HG03280 (cell line): ENCODE measurements around the gene KLHL17.

Experiments
- ATAC-seq: cut with Tn5 transposase; IDR thresholded peaks from one replicate; pipeline ENCODE4 v1.9.1; 2021; ENCODE audit warnings: mild to moderate bottlenecking, moderate library complexity; ENCODE audit not compliant: unreplicated experiment

KLHL17 gene

GRCh38 chr1:921011-921837, 39.2 kb upstream of the KLHL17 start:
- no peak for ATAC-seq

DNA sequence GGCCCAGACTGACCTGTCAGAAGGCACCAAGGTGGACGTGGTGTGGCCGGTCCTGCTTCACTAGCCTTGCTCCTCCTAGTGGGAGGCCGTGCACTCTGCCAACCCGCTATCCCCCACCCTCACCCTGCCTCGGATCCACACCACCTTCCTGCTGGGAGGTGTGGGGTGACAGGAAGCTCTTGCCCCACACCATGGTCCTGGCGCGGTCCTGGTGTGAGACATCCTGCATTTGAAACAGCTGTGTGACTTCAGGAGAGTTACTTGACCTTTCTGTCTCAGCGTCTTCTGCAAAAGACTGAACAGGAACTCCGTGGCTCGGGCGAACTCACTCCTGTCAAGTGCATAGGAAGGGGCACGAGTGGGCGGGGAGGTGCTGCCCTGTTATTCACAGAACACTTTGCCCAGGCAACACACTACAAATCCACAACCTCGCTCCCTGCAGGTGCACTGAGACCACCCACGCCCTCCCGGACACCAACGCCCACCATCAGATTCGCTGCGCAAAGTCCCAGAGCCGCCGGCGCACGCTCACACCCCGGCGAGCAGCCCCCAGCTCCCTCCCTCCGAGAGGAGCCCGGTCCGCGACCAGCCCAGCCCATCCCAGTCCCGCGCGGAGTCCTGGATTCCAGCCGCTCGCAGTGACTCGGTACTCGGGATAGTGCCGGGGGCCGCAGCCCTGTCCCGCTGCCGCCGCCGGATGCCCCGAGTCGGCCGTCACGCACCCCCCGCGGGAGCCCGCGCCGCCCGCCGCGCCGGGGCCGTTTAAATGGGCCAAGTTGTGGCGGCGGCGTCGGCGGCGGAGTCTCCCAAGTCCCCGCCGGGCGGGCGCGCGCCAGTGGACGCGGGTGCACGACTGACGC, 37.0 kb upstream of the KLHL17 start, which contains the start of gene SAMD11:
TSS of gene SAMD11 (plus strand) at position 793 of the 860 bp plus-strand sequence. CDS start 509 bp downstream, outside the sequence.
- no peak for ATAC-seq

DNA sequence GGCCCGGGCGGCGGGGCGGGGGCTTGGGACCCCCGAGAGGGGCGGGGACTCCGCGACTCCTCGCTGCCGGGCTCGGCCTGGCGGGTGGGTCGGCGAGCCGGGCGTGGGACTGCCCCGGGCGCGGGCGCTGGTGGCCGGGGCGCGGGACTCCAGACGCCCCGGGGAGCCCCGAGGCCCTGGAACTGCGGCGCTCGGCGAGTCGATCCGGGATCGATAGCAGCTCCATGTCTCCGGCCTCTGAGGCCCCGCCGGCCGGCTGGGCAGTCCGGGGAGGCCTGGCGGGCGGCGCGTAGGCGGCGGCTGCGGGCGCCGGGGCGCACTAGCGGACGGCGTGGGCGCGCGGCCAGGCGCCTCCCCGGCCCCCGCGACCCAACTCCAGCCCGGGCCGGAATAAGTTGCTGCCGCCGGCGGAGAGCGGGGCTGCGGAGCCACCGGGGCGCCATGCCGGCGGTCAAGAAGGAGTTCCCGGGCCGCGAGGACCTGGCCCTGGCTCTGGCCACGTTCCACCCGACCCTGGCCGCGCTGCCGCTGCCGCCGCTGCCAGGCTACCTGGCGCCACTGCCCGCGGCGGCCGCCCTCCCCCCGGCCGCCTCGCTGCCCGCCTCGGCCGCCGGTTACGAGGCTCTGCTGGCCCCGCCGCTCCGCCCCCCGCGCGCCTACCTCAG, 36.3 kb upstream of the KLHL17 start:
- ATAC-seq = no peak

DNA sequence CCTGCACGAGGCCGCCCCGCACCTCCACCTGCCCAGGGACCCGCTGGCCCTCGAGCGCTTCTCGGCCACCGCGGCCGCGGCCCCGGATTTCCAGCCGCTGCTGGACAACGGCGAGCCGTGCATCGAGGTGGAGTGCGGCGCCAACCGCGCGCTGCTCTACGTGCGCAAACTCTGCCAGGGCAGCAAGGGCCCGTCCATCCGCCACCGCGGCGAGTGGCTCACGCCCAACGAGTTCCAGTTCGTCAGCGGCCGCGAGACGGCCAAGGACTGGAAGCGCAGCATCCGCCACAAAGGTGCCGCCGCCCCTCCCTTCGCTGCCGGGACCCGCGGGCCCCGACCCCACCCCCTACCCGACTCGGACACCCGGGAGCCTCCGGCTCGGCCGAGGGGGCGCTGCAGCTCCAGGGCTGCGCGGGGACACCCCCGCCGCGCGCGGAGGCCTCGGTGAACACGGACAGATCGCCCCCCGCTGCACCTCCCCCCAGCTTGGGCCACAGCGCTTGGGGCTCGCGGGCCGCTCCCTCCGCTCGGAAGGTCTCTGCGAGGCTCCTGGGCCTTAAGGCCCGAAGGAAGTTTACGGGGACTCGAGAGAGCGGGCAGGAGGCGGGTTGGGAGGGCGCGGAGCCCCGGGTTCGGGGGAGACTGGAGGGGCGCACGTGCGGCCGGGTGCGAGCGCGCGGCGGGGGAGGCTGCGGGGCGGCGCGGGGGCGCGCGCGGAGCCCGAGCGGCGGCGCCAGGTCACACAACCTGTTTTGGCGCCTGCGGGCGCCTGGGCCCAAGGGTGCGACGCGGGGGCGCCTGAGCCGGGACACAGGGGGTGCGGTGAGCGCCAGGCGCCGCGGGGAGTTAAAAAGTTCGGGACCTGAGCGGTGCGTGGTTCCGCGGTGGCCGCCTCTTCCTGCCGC, 35.5 kb upstream of the KLHL17 start:
- ATAC-seq = no peak

DNA sequence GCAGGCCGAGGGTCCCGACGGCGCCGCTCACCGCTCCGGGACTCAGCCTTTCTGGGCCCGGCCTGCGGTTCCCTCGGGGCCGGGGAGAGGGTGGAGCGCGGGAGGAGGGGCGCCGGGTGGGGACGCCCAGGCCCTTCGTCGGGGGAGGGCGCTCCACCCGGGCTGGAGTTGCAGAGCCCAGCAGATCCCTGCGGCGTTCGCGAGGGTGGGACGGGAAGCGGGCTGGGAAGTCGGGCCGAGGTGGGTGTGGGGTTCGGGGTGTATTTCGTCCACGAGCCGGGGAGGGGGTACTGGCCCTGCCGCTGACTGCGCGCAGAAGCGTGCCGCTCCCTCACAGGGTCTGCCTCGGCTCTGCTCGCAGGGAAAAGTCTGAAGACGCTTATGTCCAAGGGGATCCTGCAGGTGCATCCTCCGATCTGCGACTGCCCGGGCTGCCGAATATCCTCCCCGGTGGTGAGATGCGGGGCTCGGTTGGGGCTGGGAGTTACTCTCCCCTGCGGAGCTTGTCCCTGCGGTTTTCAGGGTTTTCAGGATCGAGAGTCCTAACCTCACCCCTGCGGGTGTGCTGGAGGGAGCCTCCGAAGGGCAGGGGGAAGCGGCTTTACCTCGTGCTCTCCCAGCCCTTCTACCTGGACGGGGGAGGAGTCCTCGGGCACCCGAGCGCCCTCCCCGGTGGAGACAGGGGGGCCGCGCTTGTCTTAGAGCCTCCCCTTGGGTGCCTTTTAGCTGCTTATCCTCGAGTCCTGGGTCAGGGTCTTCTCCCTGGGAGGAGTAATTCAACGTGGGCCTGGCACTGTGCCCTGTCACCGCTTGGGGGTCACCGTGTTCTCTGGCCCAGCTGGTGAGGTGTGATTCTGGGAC, 34.6 kb upstream of the KLHL17 start:
- no peak for ATAC-seq

- no peak for ATAC-seq
Measured at GRCh38 chr1:927234-927633, 33.1 kb upstream of the KLHL17 start.

DNA sequence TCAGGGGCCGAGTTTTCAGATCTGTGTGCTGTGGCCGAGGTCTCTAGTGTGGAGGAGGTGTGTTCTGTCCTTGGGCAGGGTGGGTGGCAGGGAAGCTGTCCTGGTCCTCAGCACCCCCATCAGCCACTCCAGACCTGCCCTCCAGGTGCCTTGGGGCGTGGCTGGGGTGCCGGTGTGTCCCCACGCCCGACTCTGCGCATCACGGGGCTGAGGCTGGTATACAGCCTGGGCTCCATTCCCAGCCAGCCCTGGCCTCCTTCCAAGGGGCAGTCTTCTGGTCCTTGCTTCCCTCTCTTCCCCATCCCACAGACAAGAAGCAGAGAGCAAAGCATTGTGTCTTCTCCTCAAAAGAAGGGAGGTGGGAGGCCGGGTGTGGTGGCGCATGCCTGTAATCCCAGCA, 32.6 kb upstream of the KLHL17 start:
- no peak for ATAC-seq

DNA sequence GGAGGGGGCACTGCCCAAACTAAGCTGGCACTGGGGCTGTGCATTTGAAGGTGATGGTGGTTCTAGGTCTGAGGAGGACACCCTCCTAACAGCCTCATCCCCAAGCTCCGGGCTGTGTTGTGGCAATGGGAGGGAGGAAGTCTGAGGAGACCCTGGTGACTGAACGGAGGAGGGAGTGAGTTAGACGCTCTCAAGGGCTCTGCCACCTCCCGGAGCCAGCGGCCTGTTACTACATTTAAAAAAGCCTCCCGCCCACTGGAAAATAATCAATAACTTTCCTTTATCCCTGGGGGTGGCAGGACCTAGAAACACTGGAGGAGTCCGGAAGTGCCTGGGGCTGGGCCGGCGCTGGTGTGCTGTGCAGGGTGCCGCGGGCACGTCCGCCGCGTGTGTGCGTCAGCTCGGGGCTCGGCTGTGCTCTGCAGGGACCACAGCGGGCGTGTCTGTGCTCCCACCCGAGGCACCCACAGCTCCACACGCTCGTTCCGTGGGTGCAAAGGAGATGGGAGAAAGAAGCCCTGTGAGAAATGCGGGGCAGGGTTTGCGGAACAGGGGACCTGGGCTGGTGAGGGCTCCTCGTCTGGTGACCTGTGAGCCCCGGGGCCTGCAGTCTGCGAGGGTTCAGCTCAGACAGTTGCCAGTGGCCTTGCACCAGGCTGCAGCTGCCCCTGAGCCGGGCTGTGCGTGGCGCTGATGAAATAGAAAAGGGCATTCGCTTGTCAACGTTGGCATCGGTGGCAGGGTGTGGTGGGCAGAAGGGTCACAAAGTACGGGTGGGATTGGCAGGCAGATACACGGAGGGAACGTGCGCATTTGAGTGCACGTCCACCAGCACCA, 31.3 kb upstream of the KLHL17 start:
- ATAC-seq = no peak

DNA sequence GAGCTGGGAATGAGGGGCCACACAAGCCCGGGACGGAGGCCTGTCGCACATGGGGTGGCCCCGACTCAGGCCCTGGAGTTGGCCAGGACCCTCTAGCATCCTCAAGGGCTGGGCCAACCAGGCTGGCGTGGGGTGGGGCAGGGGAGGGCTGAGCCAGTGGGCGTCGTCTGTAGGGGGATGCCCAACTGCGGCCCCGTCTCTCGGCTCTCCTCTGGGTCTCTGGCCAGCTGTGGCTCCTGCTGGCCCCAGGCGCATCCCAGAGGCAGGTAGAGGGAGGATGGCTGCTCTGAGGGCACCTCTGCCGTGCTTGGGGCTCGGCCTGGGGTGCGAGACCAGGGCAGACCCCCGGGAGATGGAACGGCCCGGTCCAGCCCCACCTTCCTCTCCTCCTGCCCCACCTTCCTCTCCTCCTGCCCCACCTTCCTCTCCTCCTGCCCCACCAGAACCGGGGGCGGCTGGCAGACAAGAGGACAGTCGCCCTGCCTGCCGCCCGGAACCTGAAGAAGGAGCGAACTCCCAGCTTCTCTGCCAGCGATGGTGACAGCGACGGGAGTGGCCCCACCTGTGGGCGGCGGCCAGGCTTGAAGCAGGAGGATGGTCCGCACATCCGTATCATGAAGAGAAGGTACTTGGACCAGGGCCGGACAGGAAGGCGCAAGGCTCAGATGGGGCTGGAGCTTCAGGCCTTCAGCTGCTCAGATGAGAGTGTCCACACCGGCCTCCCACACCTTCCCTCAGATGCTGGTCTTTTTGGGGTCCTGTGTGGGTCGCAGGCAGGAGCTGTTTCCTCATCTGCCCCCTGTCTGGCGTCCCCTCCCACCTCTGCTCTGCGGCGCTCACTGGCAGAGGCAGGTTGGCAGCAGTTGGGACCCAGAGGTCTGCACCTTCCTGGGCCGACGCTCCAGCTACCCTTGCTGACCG, 30.4 kb upstream of the KLHL17 start:
- no peak for ATAC-seq

GRCh38 chr1:930633-931138, 29.7 kb upstream of the KLHL17 start:
- no peak for ATAC-seq

- no peak for ATAC-seq
Measured at GRCh38 chr1:931380-932172, 28.8 kb upstream of the KLHL17 start.

- ATAC-seq = no peak
Measured at GRCh38 chr1:932173-932510, 28.2 kb upstream of the KLHL17 start.

DNA sequence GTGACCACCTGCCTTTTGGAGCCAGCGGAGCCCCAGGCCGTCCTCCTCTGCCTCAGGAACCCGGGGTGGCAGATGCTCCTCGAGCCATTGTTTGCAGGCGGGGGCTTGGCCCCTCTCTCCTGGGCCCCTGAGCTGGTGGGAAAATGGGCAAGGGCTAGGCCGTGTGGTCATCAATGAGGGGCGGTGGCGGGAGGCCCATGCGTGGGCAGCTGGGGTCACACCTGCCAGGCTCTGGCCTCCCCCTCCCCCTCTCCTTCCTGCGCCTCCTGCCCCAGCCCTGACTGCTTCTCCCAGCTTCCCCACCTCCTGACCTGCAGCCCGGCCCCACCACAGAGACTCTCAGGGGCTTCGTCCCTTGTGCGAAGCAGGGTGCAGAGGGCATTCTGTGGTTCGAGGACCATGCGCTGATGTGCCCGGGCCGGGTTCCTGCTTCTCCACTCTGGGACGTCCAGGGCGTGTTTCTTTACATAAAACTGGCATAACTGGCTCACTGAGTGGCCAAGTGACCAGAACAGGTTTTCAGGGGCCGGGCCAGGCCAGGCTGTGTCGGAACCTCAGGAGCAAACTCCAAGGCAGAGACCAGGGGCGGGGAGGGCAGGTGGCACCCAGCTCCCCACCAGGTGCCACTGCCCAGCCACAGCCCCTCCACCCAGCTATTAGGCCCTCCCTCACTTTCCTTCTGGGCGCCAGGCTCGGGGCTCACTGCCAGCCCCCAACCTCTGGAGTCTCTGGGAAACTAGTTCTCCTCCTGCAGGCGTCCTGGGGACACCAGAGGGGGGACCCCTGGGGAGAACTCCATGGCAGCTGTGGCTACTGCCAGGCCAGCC, 27.4 kb upstream of the KLHL17 start:
- ATAC-seq = no peak

DNA sequence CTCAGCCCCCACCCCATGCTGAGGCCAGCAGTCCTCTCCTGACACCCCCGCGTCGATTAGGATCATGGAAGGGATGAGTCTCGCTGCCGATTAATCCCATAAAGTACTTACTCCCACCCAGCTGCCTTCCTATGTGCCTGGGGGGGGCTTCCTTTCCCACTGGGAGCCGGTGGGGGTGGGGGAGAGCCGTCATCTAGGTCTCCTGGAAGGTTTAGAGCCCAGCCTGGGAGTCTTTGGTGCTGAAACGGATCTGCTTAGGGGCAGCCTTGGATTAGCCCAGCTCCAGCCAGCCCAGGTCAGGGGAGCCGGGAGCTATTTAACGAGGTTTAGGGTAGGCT, 26.8 kb upstream of the KLHL17 start:
- no peak for ATAC-seq

DNA sequence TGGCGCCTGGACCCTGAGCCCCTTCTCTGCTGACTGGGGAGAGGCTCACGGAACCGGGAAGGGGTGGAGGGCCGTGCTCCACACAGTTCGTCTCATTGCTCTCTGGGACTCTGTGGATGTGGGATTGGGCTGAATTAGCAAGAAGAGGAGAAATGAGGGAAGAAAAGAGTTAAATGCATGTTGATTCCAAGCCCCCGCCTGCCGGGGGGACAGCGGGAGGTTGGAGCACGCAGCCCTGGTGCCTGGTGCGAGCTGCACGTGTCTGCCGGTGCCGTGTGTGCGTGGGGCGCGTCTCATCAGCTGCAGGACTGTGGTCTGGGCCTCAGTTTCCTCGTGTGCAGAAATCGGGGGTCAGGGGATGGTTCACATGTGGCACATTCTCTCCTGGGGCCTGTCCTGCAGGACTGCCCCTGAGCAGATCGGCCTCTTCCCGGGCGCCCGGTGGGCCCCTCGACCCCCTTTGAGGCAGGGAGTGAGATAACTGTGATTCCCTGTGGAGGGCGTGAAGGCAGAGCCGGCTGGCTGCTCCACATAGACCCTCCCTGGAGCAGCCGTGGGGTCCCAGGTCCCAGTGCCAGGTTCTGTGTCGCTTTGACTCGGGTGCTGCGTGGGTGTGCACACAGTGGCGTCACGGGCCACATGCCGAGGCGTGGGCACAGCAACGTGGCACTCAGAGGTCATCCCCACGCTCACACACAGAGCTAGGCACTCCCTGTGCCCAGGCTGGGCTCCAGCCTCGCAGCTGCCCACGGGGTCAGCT, 25.2 kb upstream of the KLHL17 start:
- ATAC-seq = no peak
